T-cell (primary cell): Measurements from ENCODE around the gene TNFSF12. TPM values are rescaled to one million over a fixed set of nuclear protein-coding genes. Genes with fewer than 3 reads are reported as not detected.

Experiments
- ATAC-seq, 4 experiments: fragments of 200-7000 bp in 3 of 4; fragments of 150-1000 bp in 1 of 4; cut with Tn5 transposase; replicated peaks in 1 of 4; 1 replicate in 3 of 4; 2 replicates in 1 of 4; pipeline ENCODE4 v1.10.0; 2021; ENCODE audit warnings: moderate library complexity in 3 of 4, mild to moderate bottlenecking in 2 of 4, moderate number of reproducible peaks in 1 of 4
- CTCF ChIA-PET, 2 donors: fragments of 300-600 bp; sonication (Branson Sonifier 250); formaldehyde crosslinking; loops; one replicate each; lab custom pipeline; 2022; ENCODE audit warnings: antibody characterized with exemption in 2 of 2; lab: Charles Lee
- POLR2A ChIA-PET, 2 donors: fragments of 300-600 bp; sonication (Branson Sonifier 250); formaldehyde crosslinking; loops; one replicate each; lab custom pipeline; 2022; ENCODE audit warnings: antibody characterized with exemption in 2 of 2; lab: Charles Lee
- DNase-seq, 35 experiments: peaks; one replicate each; pipeline versions ENCODE4 v3.0.0 to v3.0.0-alpha.2; 2013 to 2023
- H3K27ac ChIP-seq: one replicate; pipeline ENCODE4 v1.5.1; 2013; ENCODE audit warnings: low read length
- H3K27me3 ChIP-seq, 2 experiments: replicated peaks in 1 of 2; 1 replicate in 1 of 2; 2 replicates in 1 of 2; pipeline versions ENCODE4 v1.6.1 to v1.7.0; 2013; ENCODE audit warnings: low read length in 1 of 2, mixed read lengths in 1 of 2; ENCODE audit not compliant: control insufficient read depth in 2 of 2, insufficient read depth in 2 of 2; ENCODE audit errors: extremely low read depth in 1 of 2
- H3K36me3 ChIP-seq, 2 donors: 1 replicate in 1 of 2; 2 replicates in 1 of 2; pipeline versions ENCODE4 v1.6.1 to v1.7.0; 2013; ENCODE audit warnings: low read length in 1 of 2; ENCODE audit not compliant: control insufficient read depth in 2 of 2, insufficient read depth in 1 of 2; ENCODE audit errors: extremely low read depth in 1 of 2
- H3K4me1 ChIP-seq, 2 experiments: 1 replicate in 1 of 2; 2 replicates in 1 of 2; pipeline versions ENCODE4 v1.6.1 to v1.7.0; 2013; ENCODE audit warnings: low read length in 2 of 2, mixed read lengths in 1 of 2; ENCODE audit not compliant: insufficient read depth in 2 of 2, control insufficient read depth in 1 of 2; ENCODE audit errors: extremely low read depth in 1 of 2
- H3K4me3 ChIP-seq, 2 donors: 1 replicate in 1 of 2; 2 replicates in 1 of 2; pipeline versions ENCODE4 v1.5.1 to v1.7.0; 2013; ENCODE audit warnings: mild to moderate bottlenecking in 2 of 2, low read length in 1 of 2, moderate library complexity in 1 of 2; ENCODE audit not compliant: control insufficient read depth in 1 of 2; ENCODE audit errors: extremely low read depth in 1 of 2
- H3K9me3 ChIP-seq: 2 replicates; pipeline ENCODE4 v1.7.0; 2013
- H3K27ac Mint-ChIP-seq, 2 donors: one replicate each; pipeline ENCODE4 v1.8.0; 2020 to 2021; ENCODE audit warnings: mild to moderate bottlenecking in 2 of 2, mixed read lengths in 2 of 2
- H3K27me3 Mint-ChIP-seq, 2 donors: one replicate each; pipeline ENCODE4 v1.8.0; 2021 to 2022; ENCODE audit warnings: mixed read lengths in 2 of 2
- H3K36me3 Mint-ChIP-seq: one replicate; pipeline ENCODE4 v1.8.0; 2021; ENCODE audit warnings: mixed read lengths
- H3K4me1 Mint-ChIP-seq, 3 donors: one replicate each; pipeline ENCODE4 v1.8.0; 2020 to 2022; ENCODE audit warnings: mixed read lengths in 3 of 3, mild to moderate bottlenecking in 1 of 3
- H3K4me3 Mint-ChIP-seq, 3 donors: one replicate each; pipeline ENCODE4 v1.8.0; 2020 to 2022; ENCODE audit warnings: mild to moderate bottlenecking in 3 of 3, mixed read lengths in 3 of 3, moderate library complexity in 3 of 3
- H3K9me3 Mint-ChIP-seq, 3 donors: one replicate each; pipeline ENCODE4 v1.8.0; 2020 to 2022; ENCODE audit warnings: mixed read lengths in 3 of 3
- WGBS: methylation state at CpG from one replicate; pipeline ENCODE4 v1.1.5; 2013; ENCODE audit warnings: missing lambda C conversion rate; ENCODE audit not compliant: insufficient coverage; 5-methylcytosine and 5-hydroxymethylcytosine counted together
- total RNA-seq, 35 experiments: library from RNA in 6 of 35; stranded (reverse) in 6 of 35; fragments of 120-200 nt in 1 of 35; gene quantifications; one replicate each; pipeline versions ENCODE4 v1.2.1 to v1.2.4 and lab custom pipeline; 2013 to 2026

The TNFSF12 gene
- total RNA-seq, 5 donors from 2014 or later (not counting 1 experiment from before 2014, with no cell fraction given), result 38.3 to 72.8 (median 61.4) TPM

- POLR2A ChIA-PET, result no interaction called here
- peaks cover 15 to 47% of the 10 kb centered on the region in 2 donors for H3K36me3 ChIP-seq
Measured at GRCh38 chr17:7579001-7579833, 30.4 kb downstream of the TNFSF12 start, which contains the start of gene CD68. Gene CD68 (plus strand): TSS chr17:7579638. CDS start chr17:7579678, 40 bp downstream.

GRCh38 chr17:7579834-7580603 is 31.2 kb downstream of the TNFSF12 start:
- Histone ChIP-seq H3K27me3 (no peaks in the 10 kb centered on the region), H3K4me3 (no peak overlapping the region), H3K9me3 (no peaks in the 10 kb centered on the region), H3K27ac (peak overlapping the region; percentile 66), H3K4me1 (peaks cover 31 to 72% of the 10 kb centered on the region in 2 experiments), H3K36me3 (peaks cover 8 to 39% of the 10 kb centered on the region in 2 donors)
- DNase-seq (no peak), ATAC-seq (no peak)
- H3K27ac Mint-ChIP-seq, result peak overlapping the region; percentile 72 to 91
- POLR2A ChIA-PET, result interaction anchor here in 1 of 2 donors (0.5 to 0.7 kb wide), 2 partner anchors 136 to 552 kb away, joined by 3 read pairs; no protein-coding TSS in a partner anchor
- CTCF ChIA-PET, result interaction anchor here (0.5 to 0.9 kb wide), 2 partner anchors 34 to 274 kb away, joined by 3 to 5 read pairs; partner anchors contain the start of gene FXR2 (in 1 of the 2)
- H3K4me3 Mint-ChIP-seq, result peak overlapping the region in 1 of 3 donors; percentile 53
- no peaks in the 10 kb centered on the region for H3K9me3 Mint-ChIP-seq
- H3K4me1 Mint-ChIP-seq, result peaks cover 68 to 88% (median 86%) of the 10 kb centered on the region in 3 donors
- peaks cover 41% of the 10 kb centered on the region for H3K36me3 Mint-ChIP-seq
- WGBS, result 39% methylated on average over 8 of the region's 12 CpGs
- H3K27me3 Mint-ChIP-seq, result no peaks in the 10 kb centered on the region

More at GRCh38 chr17:7579001-7579833, 30.4 kb downstream of the TNFSF12 start, which contains the start of gene CD68:
- Mint-ChIP-seq H3K36me3 (peaks cover 49% of the 10 kb centered on the region), H3K4me1 (peaks cover 68 to 89% (median 88%) of the 10 kb centered on the region in 3 donors), H3K27ac (peak within 1 kb of the TSS; percentile 72 to 91), H3K4me3 (peak within 1 kb of the TSS in 2 of 3 donors; percentile 53 to 55), H3K9me3 (no peaks in the 10 kb centered on the region), H3K27me3 (no peaks in the 10 kb centered on the region)
- CTCF ChIA-PET, result interaction anchor here in 1 of 2 donors (0.5 kb wide), 1 partner anchor 274 kb away, joined by 5 read pairs; no protein-coding TSS in a partner anchor
- H3K4me1 ChIP-seq, result peaks cover 33 to 72% of the 10 kb centered on the region in 2 experiments
- no peaks in the 10 kb centered on the region for H3K9me3 ChIP-seq
- DNase-seq (peak in 9 of 35 experiments; percentile 17 to 59 (median 32)), ATAC-seq (peak; percentile 3 to 33 (median 26))
- 20% methylated on average over 1 of the region's 7 CpGs for WGBS
- peak within 1 kb of the TSS; percentile 66 for H3K27ac ChIP-seq
- H3K27me3 ChIP-seq, result no peaks in the 10 kb centered on the region
- peak within 1 kb of the TSS in 1 of 2 donors; percentile 19 for H3K4me3 ChIP-seq

GRCh38 chr17:7580604-7581575 is 32.0 kb downstream of the TNFSF12 start:
- Histone ChIP-seq H3K27me3 (no peaks in the 10 kb centered on the region), H3K27ac (no peak overlapping the region), H3K36me3 (peaks cover 8 to 32% of the 10 kb centered on the region in 2 donors), H3K4me1 (peaks cover 27 to 72% of the 10 kb centered on the region in 2 experiments), H3K4me3 (no peak overlapping the region), H3K9me3 (no peaks in the 10 kb centered on the region)
- ATAC-seq (no peak), DNase-seq (no peak)
- ChIA-PET POLR2A (interaction anchor here in 1 of 2 donors (0.5 to 0.7 kb wide), 2 partner anchors 137 to 552 kb away, joined by 3 read pairs; no protein-coding TSS in a partner anchor), CTCF (interaction anchor here in 1 of 2 donors (0.9 kb wide), 1 partner anchor 33 kb away, joined by 3 read pairs; the partner anchor contains the start of gene FXR2)
- peak overlapping the region in 2 of 3 donors; percentile 0 to 49 for H3K4me3 Mint-ChIP-seq
- H3K9me3 Mint-ChIP-seq, result no peaks in the 10 kb centered on the region
- H3K27ac Mint-ChIP-seq, result peak overlapping the region; percentile 56 to 72
- peaks cover 68 to 84% (median 81%) of the 10 kb centered on the region in 3 donors for H3K4me1 Mint-ChIP-seq
- 85% methylated on average over 15 of the region's 23 CpGs for WGBS
- peaks cover 34% of the 10 kb centered on the region for H3K36me3 Mint-ChIP-seq
- no peaks in the 10 kb centered on the region for H3K27me3 Mint-ChIP-seq

- DNase-seq, result no peak
- CTCF ChIA-PET, result interaction anchor here in 1 of 2 donors (1.4 kb wide), 1 partner anchor 105 kb away, joined by 16 read pairs; the partner anchor contains the start of genes TP53 and WRAP53
- 94% methylated on average over 23 of the region's 36 CpGs for WGBS
- H3K27ac Mint-ChIP-seq, result peak overlapping the region; percentile 81 to 82
- H3K27me3 ChIP-seq, result no peaks in the 10 kb centered on the region
- no peaks in the 10 kb centered on the region for H3K9me3 ChIP-seq
- no peak for ATAC-seq
- POLR2A ChIA-PET, result interaction anchor here (0.6 to 2.1 kb wide), 5 partner anchors 8 to 253 kb away, joined by 3 to 10 read pairs (median 5); partner anchors contain the start of genes NEURL4 (in 1 of the 2) and SENP3 (in 1 of the 2)
- H3K4me3 ChIP-seq, result peak overlapping the region; percentile 35 to 79
- H3K4me1 ChIP-seq, result peaks cover 27 to 62% of the 10 kb centered on the region in 2 experiments
- H3K27me3 Mint-ChIP-seq, result no peaks in the 10 kb centered on the region
- peaks cover 19% of the 10 kb centered on the region for H3K36me3 Mint-ChIP-seq
- H3K27ac ChIP-seq, result peak overlapping the region; percentile 91
- H3K4me3 Mint-ChIP-seq, result peak overlapping the region; percentile 72 to 99 (median 90)
- no peaks in the 10 kb centered on the region for H3K9me3 Mint-ChIP-seq
- peaks cover 8 to 31% of the 10 kb centered on the region in 2 donors for H3K36me3 ChIP-seq
- peaks cover 59 to 68% (median 64%) of the 10 kb centered on the region in 3 donors for H3K4me1 Mint-ChIP-seq
Measured at GRCh38 chr17:7582396-7583252, 33.8 kb downstream of the TNFSF12 start.
